Stimulated activated naive CD4-positive, alpha-beta T cell (primary cell): ENCODE data around the gene PLIN5.
A peak's percentile ranks its signal among the peaks of the same experiment; 100 is the strongest.

ENCODE experiments used
- DNase-seq, 6 experiments: peaks; one replicate each; lab custom pipeline; 2025; lab: John Stamatoyannopoulos, UW

PLIN5 gene

GRCh38 chr19:4534836-4535658 is at the start of gene PLIN5:
PLIN5 (minus strand) TSS chr19:4535224; CDS start chr19:4534074, 1,150 bp downstream.
- peak in 5 of 6 experiments; percentile 10 to 36 (median 23) for DNase-seq

GRCh38 chr19:4583961-4584669 is 49.1 kb upstream of the PLIN5 start:
- peak in 1 of 6 experiments; percentile 11 for DNase-seq

GRCh38 chr19:4582980-4583842 is 48.2 kb upstream of the PLIN5 start:
- DNase-seq, result no peak

GRCh38 chr19:4581666-4582553 is 46.9 kb upstream of the PLIN5 start:
- DNase-seq, result no peak

- no peak for DNase-seq
Measured at GRCh38 chr19:4580961-4581665, 46.1 kb upstream of the PLIN5 start.

- DNase-seq, result no peak
Measured at GRCh38 chr19:4580021-4580901, 45.2 kb upstream of the PLIN5 start.

- DNase-seq, result no peak
Measured at GRCh38 chr19:4579389-4579788, 44.4 kb upstream of the PLIN5 start.

GRCh38 chr19:4578552-4579248 is 43.7 kb upstream of the PLIN5 start:
- no peak for DNase-seq

GRCh38 chr19:4577020-4577782 is 42.2 kb upstream of the PLIN5 start:
- no peak for DNase-seq

- DNase-seq, result peak; percentile 6 to 62 (median 58)
Measured at GRCh38 chr19:4576016-4576933, 41.3 kb upstream of the PLIN5 start.

- DNase-seq, result no peak
Measured at GRCh38 chr19:4575267-4576015, 40.4 kb upstream of the PLIN5 start.

GRCh38 chr19:4573682-4574081 is 38.7 kb upstream of the PLIN5 start:
- no peak for DNase-seq

GRCh38 chr19:4571305-4571917 is 36.4 kb upstream of the PLIN5 start:
- no peak for DNase-seq

- DNase-seq, result no peak
Measured at GRCh38 chr19:4570916-4571304, 35.9 kb upstream of the PLIN5 start.

GRCh38 chr19:4570402-4570801 is 35.4 kb upstream of the PLIN5 start:
- no peak for DNase-seq

- no peak for DNase-seq
Measured at GRCh38 chr19:4568886-4569285, 33.9 kb upstream of the PLIN5 start.
